GM12873 (cell line): ENCODE results near the gene XIRP2.

Source experiments
- CTCF ChIP-seq: IDR thresholded peaks from 2 replicates; pipeline ENCODE4 v1.5.1; 2012; ENCODE audit warnings: low read depth, mild to moderate bottlenecking, moderate library complexity, low read length, control low read depth; ENCODE audit not compliant: insufficient read depth; ENCODE audit errors: missing control alignments

XIRP2 gene

GRCh38 chr2:167126165-167126564, 237.9 kb downstream of the XIRP2 start:
- TF ChIP-seq CTCF: no peak

GRCh38 chr2:167127135-167127534, 238.9 kb downstream of the XIRP2 start:
- no peak for TF ChIP-seq CTCF

GRCh38 chr2:167128130-167128529, 239.8 kb downstream of the XIRP2 start:
- no peak for TF ChIP-seq CTCF

GRCh38 chr2:167132066-167132465, 243.8 kb downstream of the XIRP2 start:
- TF ChIP-seq CTCF: no peak

GRCh38 chr2:167132906-167133555, 244.8 kb downstream of the XIRP2 start:
- TF ChIP-seq CTCF: no peak

GRCh38 chr2:167133614-167134013, 245.3 kb downstream of the XIRP2 start:
- TF ChIP-seq CTCF: no peak

- TF ChIP-seq CTCF: no peak
These were observed 246.2 kb downstream of the XIRP2 start for GRCh38 chr2:167134381-167135072.
